HCT116 (cell line): ENCODE data around the gene PRSS27. TPM values are rescaled to one million over a fixed set of nuclear protein-coding genes. Genes with fewer than 3 reads are reported as not detected.

Experiments used
- ATAC-seq: fragments of 200-7000 bp; cut with Tn5 transposase; 2 replicates; pipeline ENCODE4 v1.9.1; 2020; ENCODE audit warnings: mild to moderate bottlenecking, moderate library complexity
- BruUV-seq: library from RNA; stranded (reverse); fragments of 400-500 nt; replicated peaks from 2 replicates; lab custom pipeline; 2021; lab: Mats Ljungman, UMichigan
- CTCF ChIA-PET: fragments of 300-600 bp; sonication (Branson Sonifier 250); formaldehyde crosslinking; loops from one replicate; lab custom pipeline; 2021; ENCODE audit warnings: antibody characterized with exemption; lab: Charles Lee
- POLR2A ChIA-PET: fragments of 300-600, 350-600 bp; sonication (Branson Sonifier 250); formaldehyde crosslinking; loops from one replicate; lab custom pipeline; 2021; ENCODE audit warnings: antibody characterized with exemption; lab: Charles Lee
- RAD21 ChIA-PET, 2 experiments: fragments of 300-600 bp; sonication (Branson Sonifier 250); formaldehyde crosslinking; loops; one replicate each; lab custom pipeline; 2023; ENCODE audit warnings: low total read pairs in 2 of 2; ENCODE audit not compliant: uncharacterized antibody in 2 of 2, unreplicated experiment in 2 of 2, low non-redundant PET in 1 of 2; lab: Charles Lee
- DNase-seq: peaks from one replicate; pipeline ENCODE4 v3.0.0-alpha.2; 2010; ENCODE audit warnings: low read depth, low spot score
- H2AFZ ChIP-seq: fragments of 200-600 bp; shearing (Covaris generic), sonication (generic); 2 replicates; pipeline ENCODE4 v1.6.1; 2017; ENCODE audit warnings: low read depth, mixed run types, mixed read lengths, antibody characterized with exemption, low read length; ENCODE audit not compliant: poor library complexity, severe bottlenecking
- H3K27ac ChIP-seq: 2 replicates; pipeline ENCODE4 v1.5.1; 2012; ENCODE audit warnings: low read depth, low read length
- H3K27me3 ChIP-seq: fragments of 200-600 bp; sonication (generic); 2 replicates; pipeline ENCODE4 v1.6.1; 2016; ENCODE audit warnings: mixed run types, low read length, mixed read lengths; ENCODE audit not compliant: insufficient read depth
- H3K36me3 ChIP-seq, 2 experiments: fragments of 200-500 bp in 1 of 2; fragments of 200-600 bp in 1 of 2; sonication (Bioruptor generic) in 1 of 2; sonication (generic) in 1 of 2; 2 replicates each; pipeline versions ENCODE4 v1.5.1 to v1.6.1; 2014 to 2016; ENCODE audit warnings: low read length in 2 of 2, inconsistent platforms in 1 of 2, mixed read lengths in 1 of 2, mixed run types in 1 of 2; ENCODE audit not compliant: insufficient read depth in 2 of 2, control insufficient read depth in 1 of 2
- H3K4me1 ChIP-seq, 2 experiments: fragments of 200-600 bp in 1 of 2; sonication (generic) in 1 of 2; 2 replicates each; pipeline versions ENCODE4 v1.5.1 to v1.6.1; 2012 to 2017; ENCODE audit warnings: low read length in 2 of 2, inconsistent platforms in 1 of 2, mild to moderate bottlenecking in 1 of 2, mixed read lengths in 1 of 2, mixed run types in 1 of 2, moderate library complexity in 1 of 2; ENCODE audit not compliant: insufficient read depth in 2 of 2, control insufficient read depth in 1 of 2
- H3K4me2 ChIP-seq: fragments of 200-600 bp; sonication (generic); 2 replicates; pipeline ENCODE4 v1.6.1; 2017; ENCODE audit warnings: mixed run types, low read length, mixed read lengths
- H3K4me3 ChIP-seq, 2 experiments: fragments of 200-600 bp in 1 of 2; sonication (generic) in 1 of 2; replicated peaks in 1 of 2; 2 replicates each; pipeline ENCODE4 v1.5.1; 2011 to 2016; ENCODE audit warnings: low read length in 2 of 2, control low read depth in 1 of 2, low read depth in 1 of 2, mild to moderate bottlenecking in 1 of 2, mixed read lengths in 1 of 2, mixed run types in 1 of 2
- H3K79me2 ChIP-seq: fragments of 200-600 bp; sonication (generic); 2 replicates; pipeline ENCODE4 v1.6.1; 2017; ENCODE audit warnings: mild to moderate bottlenecking, mixed run types, low read length, moderate library complexity, mixed read lengths; ENCODE audit not compliant: insufficient read depth
- H3K9ac ChIP-seq: fragments of 200-600 bp; sonication (generic); 2 replicates; pipeline ENCODE4 v1.6.1; 2016; ENCODE audit warnings: low read length, mixed read lengths
- H3K9me2 ChIP-seq: fragments of 200-600 bp; sonication (generic), shearing (Covaris generic); 2 replicates; pipeline ENCODE4 v1.6.1; 2017; ENCODE audit warnings: mixed run types, mild to moderate bottlenecking, moderate library complexity; ENCODE audit not compliant: insufficient read depth
- H3K9me3 ChIP-seq, 2 experiments: fragments of 200-500 bp in 1 of 2; fragments of 200-600 bp in 1 of 2; sonication (Bioruptor generic) in 1 of 2; sonication (generic) in 1 of 2; 2 replicates each; pipeline ENCODE4 v1.6.1; 2014 to 2017; ENCODE audit warnings: low read length in 2 of 2, mixed read lengths in 2 of 2, inconsistent platforms in 1 of 2, low read depth in 1 of 2, mild to moderate bottlenecking in 1 of 2, mixed run types in 1 of 2, moderate library complexity in 1 of 2; ENCODE audit not compliant: control insufficient read depth in 1 of 2, insufficient read depth in 1 of 2
- H4K20me1 ChIP-seq: fragments of 200-600 bp; sonication (generic), shearing (Covaris generic); 2 replicates; pipeline ENCODE4 v1.6.1; 2017; ENCODE audit warnings: mixed run types, mild to moderate bottlenecking, moderate library complexity; ENCODE audit not compliant: insufficient read depth
- ATF3 ChIP-seq: IDR thresholded peaks from 2 replicates; pipeline ENCODE4 v1.6.1; 2012
- ELF1 ChIP-seq: IDR thresholded peaks from 2 replicates; pipeline ENCODE4 v1.6.1; 2012; ENCODE audit warnings: low read depth, borderline replicate concordance
- EZH2 ChIP-seq: fragments of 200-600 bp; sonication (generic); IDR thresholded peaks from 2 replicates; pipeline ENCODE4 v1.6.1; 2017; ENCODE audit warnings: antibody characterized with exemption, mixed run types
- EZH2phosphoT487 ChIP-seq: fragments of 200-600 bp; IDR thresholded peaks from 2 replicates; pipeline ENCODE4 v1.6.1; 2018; ENCODE audit warnings: antibody characterized with exemption, borderline replicate concordance
- FOSL1 ChIP-seq: IDR thresholded peaks from 2 replicates; pipeline ENCODE4 v1.6.1; 2012; ENCODE audit warnings: low read depth
- JUND ChIP-seq: IDR thresholded peaks from 2 replicates; pipeline ENCODE4 v1.6.1; 2012
- MAX ChIP-seq: IDR thresholded peaks from 2 replicates; pipeline ENCODE4 v1.6.1; 2012
- REST ChIP-seq: IDR thresholded peaks from 2 replicates; pipeline ENCODE4 v1.6.1; 2012; ENCODE audit warnings: low read depth
- SIN3A ChIP-seq: IDR thresholded peaks from 2 replicates; pipeline ENCODE4 v1.6.1; 2012; ENCODE audit warnings: low read depth
- YY1 ChIP-seq: IDR thresholded peaks from 2 replicates; pipeline ENCODE4 v1.6.1; 2011; ENCODE audit warnings: low read length, low read depth, moderate library complexity, mild to moderate bottlenecking; ENCODE audit not compliant: insufficient replicate concordance; ENCODE audit errors: extremely low read depth
- ZBTB33 ChIP-seq: IDR thresholded peaks from 2 replicates; pipeline ENCODE4 v1.6.1; 2011; ENCODE audit warnings: mild to moderate bottlenecking, low read length, moderate library complexity; ENCODE audit not compliant: insufficient replicate concordance; ENCODE audit errors: extremely low read depth
- ZFX ChIP-seq: fragments of 450-650 bp; IDR thresholded peaks from 2 replicates; pipeline ENCODE4 v1.6.1; 2017
- ZNF274 ChIP-seq: fragments of 200-500 bp; sonication (Bioruptor generic); IDR thresholded peaks from 2 replicates; pipeline ENCODE4 v1.6.1; 2014; ENCODE audit warnings: mild to moderate bottlenecking, low read depth, low read length, inconsistent platforms
- intact Hi-C: fragments of 100-400 bp; cut with micrococcal nuclease; formaldehyde crosslinking; loops from 2 replicates; pipeline ENCODE4 v1.10.0; 2022
- total RNA-seq: library from RNA; stranded (reverse); gene quantifications from one replicate; pipeline ENCODE4 v1.2.1, GENCODE V29; 2021; ENCODE audit not compliant: unreplicated experiment

The PRSS27 gene
- total RNA-seq, 1 experiment from 2014 or later = 3.3 TPM

- RAD21 ChIA-PET = no interaction called here
- intact Hi-C loops = no loop called here
- Histone ChIP-seq H3K4me2 (no peak overlapping the region), H3K79me2 (no peaks in the 10 kb centered on the region), H3K4me1 (peaks cover 0 to 8% of the 10 kb centered on the region in 2 experiments; a peak in 2 of 4 replicates), H3K27me3 (no peaks in the 10 kb centered on the region), H3K9me3 (no peaks in the 10 kb centered on the region), H2AFZ (no peak overlapping the region), H4K20me1 (no peaks in the 10 kb centered on the region), H3K9ac (no peak overlapping the region), H3K4me3 (no peak overlapping the region), H3K27ac (peak overlapping the region; percentile 2; the same call in 1 of the 2 replicates), H3K9me2 (no peaks in the 10 kb centered on the region), H3K36me3 (no peaks in the 10 kb centered on the region)
- ATAC-seq (no peak), DNase-seq (no peak)
- BruUV-seq = no TSS peak
- CTCF ChIA-PET = no interaction called here
- TF ChIP-seq JUND (no peak), SIN3A (no peak), ELF1 (no peak), ZNF274 (no peak), YY1 (no peak), ATF3 (no peak), ZBTB33 (no peak), EZH2phosphoT487 (no peak), FOSL1 (no peak), REST (no peak), EZH2 (no peak), ZFX (no peak), MAX (no peak)
- POLR2A ChIA-PET = interaction anchor here (0.6 kb wide), 1 partner anchor 19 kb away, joined by 4 read pairs; no protein-coding TSS in a partner anchor
These were observed 20.5 kb upstream of the PRSS27 start for GRCh38 chr16:2740476-2740875.
